Measurements from ENCODE around the gene BMPR1B. TPM values are rescaled to one million over a fixed set of nuclear protein-coding genes. Genes with fewer than 3 reads are reported as not detected.
A peak's percentile ranks its signal among the peaks of the same experiment; 100 is the strongest.

BMPR1B gene
- total and polyA plus RNA-seq, 4 donors = 11.8 to 30.1 (median 16.7) TPM

DNA sequence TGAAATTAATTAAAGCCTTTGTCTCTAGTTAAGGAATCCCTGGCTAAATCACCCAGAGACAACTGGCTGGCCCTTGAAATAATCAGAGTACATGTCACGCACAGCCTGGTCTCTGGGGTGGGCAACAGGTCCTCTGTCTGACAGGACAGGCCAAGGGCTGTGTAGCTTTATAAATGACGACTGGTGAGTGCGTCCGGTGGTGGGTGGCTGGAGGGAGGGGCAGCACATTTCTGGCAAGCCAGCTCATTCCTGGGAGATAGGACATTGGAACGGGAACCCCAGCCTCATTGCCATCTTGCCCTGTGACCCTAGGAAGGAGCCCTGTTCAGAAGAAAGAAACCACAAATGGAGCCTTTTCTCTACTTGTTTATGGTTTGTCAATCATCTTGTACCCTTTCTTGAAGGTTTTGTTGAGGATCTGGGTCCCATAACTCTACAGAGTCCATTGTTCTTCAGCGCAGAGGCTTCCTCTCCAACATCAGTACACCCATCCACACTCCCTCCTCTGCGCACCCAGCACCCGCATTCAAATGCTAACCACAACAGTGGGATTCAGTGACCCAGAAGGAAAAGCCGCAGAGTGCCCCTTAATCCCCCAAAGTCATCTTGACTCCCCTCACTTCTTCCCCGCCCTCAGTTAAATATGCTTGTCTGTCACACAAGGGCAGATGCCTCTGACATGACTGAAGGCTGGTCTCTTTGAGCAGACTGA lies 422.9 kb downstream of the BMPR1B start:
- no peaks in the 10 kb centered on the region for H3K9me3 ChIP-seq (ENCODE audit: control insufficient read depth, insufficient read depth, low read length)
- peaks cover 16% of the 10 kb centered on the region for H3K4me1 ChIP-seq (ENCODE audit: control insufficient read depth, insufficient read depth, low read length)
- WGBS (ENCODE audit: insufficient coverage) = 43% methylated on average over 9 of the region's 10 CpGs
- H3K36me3 ChIP-seq (ENCODE audit: control insufficient read depth, insufficient read depth, low read length) = peaks cover 14% of the 10 kb centered on the region
- no peak overlapping the region for H3K4me3 ChIP-seq (ENCODE audit: low read depth, low read length)
- H3K27me3 ChIP-seq (ENCODE audit: control insufficient read depth, insufficient read depth, low read length) = no peaks in the 10 kb centered on the region
- no peak for DNase-seq (ENCODE audit: low read depth in 4 of 6, low spot score in 6 of 6)
- H3K27ac ChIP-seq (ENCODE audit: low read depth, low read length) = peak overlapping the region; percentile 1

DNA sequence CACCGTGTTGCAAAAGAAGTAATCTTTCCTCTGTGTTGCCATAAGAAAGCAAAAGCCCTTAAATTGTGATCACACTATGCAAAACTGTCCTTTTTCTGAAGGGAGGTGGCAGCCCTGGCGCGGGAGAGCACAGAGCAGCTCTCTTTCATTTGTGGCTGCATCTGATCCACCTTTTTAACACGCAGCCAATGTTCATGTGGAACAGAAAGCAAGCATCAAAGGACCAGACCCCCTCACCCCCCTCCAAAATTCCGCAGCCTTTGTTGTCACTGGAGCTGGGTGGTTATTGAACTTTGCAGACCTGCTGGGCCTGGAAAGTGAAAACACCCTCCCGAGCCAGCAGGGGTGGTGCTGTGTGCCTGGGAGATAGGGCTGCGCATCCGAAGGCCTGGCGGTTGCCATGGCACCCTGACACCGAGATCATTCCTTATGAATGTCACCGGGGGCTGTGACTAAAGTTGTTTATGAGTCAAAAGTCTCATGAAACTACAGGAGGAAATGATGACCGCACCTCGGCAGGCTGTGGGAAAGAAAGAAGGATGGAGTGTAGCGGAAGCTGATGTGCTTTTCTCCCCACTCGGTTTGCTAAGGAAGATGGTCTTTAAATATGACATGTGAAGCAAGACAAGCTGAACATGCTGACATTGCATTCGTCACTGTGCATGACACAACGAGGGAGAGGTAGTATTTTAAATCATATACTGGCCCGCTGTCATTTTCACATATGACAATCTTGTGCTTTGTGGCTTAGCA lies 423.7 kb downstream of the BMPR1B start:
- Histone ChIP-seq H3K27me3 (ENCODE audit: control insufficient read depth, insufficient read depth, low read length) (no peaks in the 10 kb centered on the region), H3K27ac (ENCODE audit: low read depth, low read length) (peak overlapping the region; percentile 1), H3K4me3 (ENCODE audit: low read depth, low read length) (no peak overlapping the region), H3K4me1 (ENCODE audit: control insufficient read depth, insufficient read depth, low read length) (peaks cover 16% of the 10 kb centered on the region), H3K36me3 (ENCODE audit: control insufficient read depth, insufficient read depth, low read length) (peaks cover 14% of the 10 kb centered on the region), H3K9me3 (ENCODE audit: control insufficient read depth, insufficient read depth, low read length) (no peaks in the 10 kb centered on the region)
- DNase-seq (ENCODE audit: low read depth in 4 of 6, low spot score in 6 of 6) = peak in 3 of 6 donors; percentile 43 to 89 (median 81)
- 29% methylated on average over 11 of the region's 18 CpGs for WGBS (ENCODE audit: insufficient coverage)

DNA sequence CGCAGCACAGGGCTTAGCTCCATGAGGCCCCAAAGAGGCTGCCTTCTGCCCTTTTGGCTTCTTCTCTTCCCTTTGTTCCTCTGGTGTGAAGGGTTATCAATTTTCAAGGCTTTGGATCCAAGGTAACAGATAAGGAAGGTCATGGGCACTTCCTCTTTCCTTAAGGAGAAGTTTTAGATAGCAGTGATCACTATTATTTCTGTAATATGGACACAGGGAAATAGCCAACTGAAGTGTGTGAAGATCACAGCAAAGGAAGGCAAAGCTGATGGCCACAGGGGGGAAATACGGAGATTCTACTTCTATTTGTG lies 424.2 kb downstream of the BMPR1B start:
- WGBS (ENCODE audit: insufficient coverage) = no CpG with 5 or more reads among the region's 2 CpGs
- peaks cover 13% of the 10 kb centered on the region for H3K36me3 ChIP-seq (ENCODE audit: control insufficient read depth, insufficient read depth, low read length)
- no peaks in the 10 kb centered on the region for H3K9me3 ChIP-seq (ENCODE audit: control insufficient read depth, insufficient read depth, low read length)
- no peak overlapping the region for H3K27ac ChIP-seq (ENCODE audit: low read depth, low read length)
- H3K4me1 ChIP-seq (ENCODE audit: control insufficient read depth, insufficient read depth, low read length) = peaks cover 16% of the 10 kb centered on the region
- DNase-seq (ENCODE audit: low read depth in 4 of 6, low spot score in 6 of 6) = no peak
- no peaks in the 10 kb centered on the region for H3K27me3 ChIP-seq (ENCODE audit: control insufficient read depth, insufficient read depth, low read length)
- H3K4me3 ChIP-seq (ENCODE audit: low read depth, low read length) = no peak overlapping the region

DNA sequence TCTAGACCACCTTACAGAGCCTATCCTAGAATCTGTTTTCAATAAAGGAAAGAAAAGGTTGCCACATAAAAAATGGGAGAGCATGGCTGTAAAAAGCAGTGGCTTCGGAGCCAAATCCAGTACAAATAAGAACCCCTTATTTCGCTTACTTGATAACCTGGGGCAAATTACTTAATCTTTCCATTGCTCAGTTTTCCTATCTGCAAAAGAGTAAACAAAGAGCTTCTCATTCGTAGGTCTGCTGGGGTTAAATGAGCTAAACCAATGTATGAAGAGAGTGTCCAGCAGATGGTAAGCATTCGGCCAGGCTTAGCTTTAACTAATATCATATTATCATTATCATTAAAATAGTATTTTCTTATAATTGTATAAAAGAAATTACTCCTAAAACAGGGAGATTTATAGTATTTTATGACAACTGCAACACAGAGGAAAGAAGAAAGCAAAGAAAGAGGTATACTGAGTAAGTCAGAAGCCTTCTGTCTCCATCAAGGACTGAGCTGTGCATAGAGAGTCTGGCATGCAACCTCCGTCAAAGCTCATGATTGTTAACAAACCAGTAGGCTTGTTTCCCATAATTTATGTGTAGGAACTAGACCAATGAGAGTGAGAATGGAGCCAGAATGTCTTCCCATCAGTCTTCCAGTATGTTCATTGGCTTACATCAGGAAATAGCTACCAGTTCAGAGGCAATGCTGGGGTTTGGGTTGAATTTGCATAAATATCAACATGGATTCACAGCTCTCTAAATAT lies 426.1 kb downstream of the BMPR1B start:
- WGBS (ENCODE audit: insufficient coverage) = 40% methylated on average over 1 of the region's 5 CpGs
- Histone ChIP-seq H3K4me1 (ENCODE audit: control insufficient read depth, insufficient read depth, low read length) (peaks cover 16% of the 10 kb centered on the region), H3K36me3 (ENCODE audit: control insufficient read depth, insufficient read depth, low read length) (peaks cover 3% of the 10 kb centered on the region), H3K27me3 (ENCODE audit: control insufficient read depth, insufficient read depth, low read length) (no peaks in the 10 kb centered on the region), H3K4me3 (ENCODE audit: low read depth, low read length) (no peak overlapping the region), H3K9me3 (ENCODE audit: control insufficient read depth, insufficient read depth, low read length) (no peaks in the 10 kb centered on the region), H3K27ac (ENCODE audit: low read depth, low read length) (no peak overlapping the region)
- no peak for DNase-seq (ENCODE audit: low read depth in 4 of 6, low spot score in 6 of 6)

DNA sequence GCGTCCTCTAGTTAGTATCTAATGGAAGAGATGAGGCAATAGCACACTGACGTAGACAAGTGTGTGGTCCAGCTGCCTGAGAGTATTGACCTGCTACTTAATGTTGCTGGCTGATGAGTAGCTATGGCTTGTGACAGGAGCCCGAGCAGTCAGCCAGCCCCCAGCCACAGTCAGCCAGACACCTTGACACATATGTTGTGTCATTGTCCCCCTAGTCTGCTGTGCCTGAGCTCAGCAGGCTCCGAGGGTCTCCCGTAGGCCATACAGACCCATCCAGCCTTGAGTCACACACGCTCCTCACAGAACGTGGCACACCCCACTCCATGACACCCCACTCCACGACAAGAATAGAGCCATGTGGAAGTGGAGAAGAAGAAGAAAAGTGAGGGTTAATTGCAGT lies 428.9 kb downstream of the BMPR1B start:
- H3K27me3 ChIP-seq (ENCODE audit: control insufficient read depth, insufficient read depth, low read length) = no peaks in the 10 kb centered on the region
- 88% methylated on average over 4 of the region's 8 CpGs for WGBS (ENCODE audit: insufficient coverage)
- no peak for DNase-seq (ENCODE audit: low read depth in 4 of 6, low spot score in 6 of 6)

DNA sequence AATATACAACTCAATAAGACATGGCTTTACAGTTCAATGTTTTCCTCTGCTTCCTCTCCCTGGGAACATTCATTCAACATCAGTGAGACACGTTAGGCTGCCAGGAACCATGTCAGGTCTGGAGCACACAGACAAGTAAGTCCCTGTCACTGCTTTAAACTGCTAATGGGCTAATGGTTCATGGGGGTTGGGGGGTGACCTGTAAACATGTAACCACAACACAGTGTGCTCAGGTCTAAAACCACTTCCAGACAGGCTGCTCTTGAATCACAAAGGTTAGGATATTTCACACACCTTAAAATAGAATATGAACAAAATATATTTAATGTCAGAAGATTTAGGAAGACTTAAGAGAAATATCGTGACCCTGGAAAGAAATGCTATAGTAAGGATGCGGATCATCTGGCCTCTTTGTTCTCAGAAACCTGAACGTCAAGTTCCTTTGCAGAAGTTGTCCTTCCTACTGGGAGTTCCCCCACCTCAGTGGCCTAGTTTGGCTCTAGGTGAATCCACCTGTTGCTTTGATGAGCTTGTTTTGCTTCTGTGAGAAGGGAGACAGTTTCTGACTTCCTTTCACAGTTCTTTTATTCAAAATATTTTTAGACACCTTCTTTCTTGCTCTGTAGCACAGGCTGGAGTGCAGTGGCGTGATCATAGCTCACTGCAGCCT lies 431.1 kb downstream of the BMPR1B start:
- Histone ChIP-seq H3K36me3 (ENCODE audit: control insufficient read depth, insufficient read depth, low read length) (peaks cover 4% of the 10 kb centered on the region), H3K9me3 (ENCODE audit: control insufficient read depth, insufficient read depth, low read length) (no peaks in the 10 kb centered on the region), H3K4me1 (ENCODE audit: control insufficient read depth, insufficient read depth, low read length) (peaks cover 22% of the 10 kb centered on the region), H3K27ac (ENCODE audit: low read depth, low read length) (no peak overlapping the region), H3K4me3 (ENCODE audit: low read depth, low read length) (no peak overlapping the region), H3K27me3 (ENCODE audit: control insufficient read depth, insufficient read depth, low read length) (no peaks in the 10 kb centered on the region)
- no peak for DNase-seq (ENCODE audit: low read depth in 4 of 6, low spot score in 6 of 6)
- WGBS (ENCODE audit: insufficient coverage) = 92% methylated on average over 3 of the region's 5 CpGs

More for the DNA sequence above, 428.9 kb downstream of the BMPR1B start:
- H3K4me3 ChIP-seq (ENCODE audit: low read depth, low read length) = no peak overlapping the region
- peaks cover 16% of the 10 kb centered on the region for H3K4me1 ChIP-seq (ENCODE audit: control insufficient read depth, insufficient read depth, low read length)
- H3K36me3 ChIP-seq (ENCODE audit: control insufficient read depth, insufficient read depth, low read length) = no peaks in the 10 kb centered on the region
- H3K9me3 ChIP-seq (ENCODE audit: control insufficient read depth, insufficient read depth, low read length) = no peaks in the 10 kb centered on the region
- H3K27ac ChIP-seq (ENCODE audit: low read depth, low read length) = no peak overlapping the region

DNA sequence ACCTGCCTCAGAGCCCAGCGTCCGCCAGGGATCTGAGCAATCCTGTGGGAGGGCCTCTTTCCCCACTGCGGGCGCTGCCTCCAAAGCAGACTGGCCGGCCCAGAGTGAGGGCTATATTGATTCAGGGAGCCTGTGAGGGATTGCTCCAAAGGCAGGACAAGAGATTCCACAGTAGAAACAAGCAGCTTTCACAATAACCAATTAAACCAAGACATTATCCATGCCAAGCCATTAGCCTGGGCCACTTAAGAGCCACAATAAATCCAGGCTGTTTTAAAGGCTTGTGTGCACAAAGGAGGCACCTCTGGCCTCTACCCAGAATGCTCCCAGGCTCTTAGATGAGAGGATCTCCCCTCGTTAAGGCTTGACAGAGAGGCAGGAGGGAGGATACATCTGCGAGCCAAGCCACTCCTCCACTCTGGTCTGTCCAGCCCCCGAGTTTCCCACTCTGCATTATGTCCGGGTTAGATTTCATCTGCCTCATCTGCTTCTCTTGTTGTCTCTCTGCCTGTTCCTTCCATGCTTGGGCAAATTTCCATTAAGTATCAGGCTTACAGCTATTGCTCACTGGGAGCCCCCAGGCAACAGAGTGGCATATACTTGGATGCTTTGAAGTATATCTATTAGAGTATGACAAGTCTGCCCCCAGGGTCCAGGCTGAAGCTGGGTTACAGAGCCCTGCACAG lies 433.1 kb downstream of the BMPR1B start:
- no peak overlapping the region for H3K27ac ChIP-seq (ENCODE audit: low read depth, low read length)
- peak in 5 of 6 donors; percentile 59 to 93 (median 76) for DNase-seq (ENCODE audit: low read depth in 4 of 6, low spot score in 6 of 6)
- WGBS (ENCODE audit: insufficient coverage) = 0% methylated on average over 2 of the region's 9 CpGs

DNA sequence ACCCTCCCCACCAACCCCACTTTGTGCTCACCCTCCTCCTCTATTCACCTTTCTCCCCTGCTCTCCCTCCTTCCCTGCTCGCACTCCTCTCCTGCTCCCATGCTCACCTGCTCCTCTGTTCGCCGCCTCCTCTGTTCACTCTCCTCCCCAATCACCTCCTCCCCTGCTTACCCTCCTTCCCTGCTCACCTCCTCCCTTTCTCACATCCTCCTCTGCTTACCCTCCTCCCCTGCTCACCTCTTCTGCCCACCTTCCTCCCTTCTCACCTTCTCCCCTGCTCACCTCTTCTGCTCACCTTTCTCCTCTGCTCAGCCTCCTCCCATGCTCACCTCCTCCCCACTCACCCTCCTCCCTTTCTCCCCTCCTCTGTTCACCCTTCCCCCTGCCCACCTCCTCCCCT lies 433.8 kb downstream of the BMPR1B start:
- Histone ChIP-seq H3K9me3 (ENCODE audit: control insufficient read depth, insufficient read depth, low read length) (no peaks in the 10 kb centered on the region), H3K27ac (ENCODE audit: low read depth, low read length) (no peak overlapping the region), H3K4me3 (ENCODE audit: low read depth, low read length) (no peak overlapping the region), H3K36me3 (ENCODE audit: control insufficient read depth, insufficient read depth, low read length) (peaks cover 5% of the 10 kb centered on the region), H3K27me3 (ENCODE audit: control insufficient read depth, insufficient read depth, low read length) (no peaks in the 10 kb centered on the region), H3K4me1 (ENCODE audit: control insufficient read depth, insufficient read depth, low read length) (peaks cover 24% of the 10 kb centered on the region)
- DNase-seq (ENCODE audit: low read depth in 4 of 6, low spot score in 6 of 6) = no peak
- WGBS (ENCODE audit: insufficient coverage) = 96% methylated on average over 3 of the region's 3 CpGs

More for the DNA sequence above, 433.1 kb downstream of the BMPR1B start:
- Histone ChIP-seq H3K4me3 (ENCODE audit: low read depth, low read length) (no peak overlapping the region), H3K9me3 (ENCODE audit: control insufficient read depth, insufficient read depth, low read length) (no peaks in the 10 kb centered on the region), H3K4me1 (ENCODE audit: control insufficient read depth, insufficient read depth, low read length) (peaks cover 24% of the 10 kb centered on the region), H3K27me3 (ENCODE audit: control insufficient read depth, insufficient read depth, low read length) (no peaks in the 10 kb centered on the region), H3K36me3 (ENCODE audit: control insufficient read depth, insufficient read depth, low read length) (peaks cover 5% of the 10 kb centered on the region)
